Activated CD4-positive, alpha-beta T cell treated with anti-CD3 and anti-CD28 coated beads, Interleukin-2, amount 10 ng/mL, durations not matched to agents 24 days and 14 days (primary cell): ENCODE results near the gene TRIM41. TPM values are rescaled to one million over a fixed set of nuclear protein-coding genes. Genes with fewer than 3 reads are reported as not detected.
"Not testable (repeated sequence)": the region's sequence is repeated elsewhere in the genome, so short reads cannot be mapped to it uniquely, and the experiment has no call there.

Experiments used
- DNase-seq: peaks from one replicate; pipeline ENCODE4 v3.0.0; 2022
- H3K27ac Mint-ChIP-seq: one replicate; pipeline ENCODE4 v1.8.0; 2022; ENCODE audit warnings: mild to moderate bottlenecking, mixed read lengths
- H3K27me3 Mint-ChIP-seq: one replicate; pipeline ENCODE4 v1.8.0; 2022; ENCODE audit warnings: mixed read lengths
- H3K36me3 Mint-ChIP-seq: one replicate; pipeline ENCODE4 v1.8.0; 2022; ENCODE audit warnings: low read depth, mild to moderate bottlenecking, mixed read lengths
- H3K4me1 Mint-ChIP-seq: one replicate; pipeline ENCODE4 v1.8.0; 2021; ENCODE audit warnings: mixed read lengths
- H3K4me3 Mint-ChIP-seq: one replicate; pipeline ENCODE4 v1.8.0; 2022; ENCODE audit warnings: mild to moderate bottlenecking, moderate library complexity, mixed read lengths
- H3K9me3 Mint-ChIP-seq: one replicate; pipeline ENCODE4 v1.8.0; 2021; ENCODE audit warnings: mixed read lengths
- intact Hi-C: fragments of 100-400 bp; cut with micrococcal nuclease; formaldehyde crosslinking; loops from one replicate; pipeline ENCODE4 v1.15.1; 2023
- total RNA-seq: library from RNA; stranded (reverse); gene quantifications from 2 replicates; pipeline ENCODE4 v1.2.3, GENCODE V29; 2022

TRIM41 gene
- total RNA-seq, 1 donor from 2014 or later = 31.6 TPM

- Mint-ChIP-seq H3K36me3 (peaks cover 2% of the 10 kb centered on the region), H3K9me3 (no peaks in the 10 kb centered on the region), H3K4me1 (peaks cover 6% of the 10 kb centered on the region), H3K27ac (no peak overlapping the region), H3K27me3 (peaks cover 29% of the 10 kb centered on the region), H3K4me3 (no peak overlapping the region)
- intact Hi-C loops = no loop called here
- no peak for DNase-seq
Measured at GRCh38 chr5:181198905-181199519, 24.1 kb upstream of the TRIM41 start.

GRCh38 chr5:181199881-181200638 is 23.0 kb upstream of the TRIM41 start:
- DNase-seq = no peak
- H3K4me1 Mint-ChIP-seq = peaks cover 8% of the 10 kb centered on the region
- intact Hi-C loops = no loop called here

GRCh38 chr5:181200816-181201215 is 22.3 kb upstream of the TRIM41 start:
- no peak overlapping the region for H3K4me3 Mint-ChIP-seq

More at GRCh38 chr5:181199881-181200638, 23.0 kb upstream of the TRIM41 start:
- H3K27me3 Mint-ChIP-seq = peaks cover 31% of the 10 kb centered on the region
- H3K4me3 Mint-ChIP-seq = no peak overlapping the region
- peaks cover 3% of the 10 kb centered on the region for H3K36me3 Mint-ChIP-seq
- no peaks in the 10 kb centered on the region for H3K9me3 Mint-ChIP-seq
- no peak overlapping the region for H3K27ac Mint-ChIP-seq

GRCh38 chr5:181203093-181203711 is 19.9 kb upstream of the TRIM41 start:
- peaks cover 47% of the 10 kb centered on the region for H3K27me3 Mint-ChIP-seq
- peaks cover 30% of the 10 kb centered on the region for H3K4me1 Mint-ChIP-seq

More at GRCh38 chr5:181200816-181201215, 22.3 kb upstream of the TRIM41 start:
- no peak for DNase-seq
- Mint-ChIP-seq H3K9me3 (no peaks in the 10 kb centered on the region), H3K36me3 (peaks cover 3% of the 10 kb centered on the region), H3K4me1 (peaks cover 12% of the 10 kb centered on the region), H3K27ac (no peak overlapping the region), H3K27me3 (peaks cover 35% of the 10 kb centered on the region)
- intact Hi-C loops = no loop called here

GRCh38 chr5:181203777-181204112 is 19.3 kb upstream of the TRIM41 start:
- DNase-seq = no peak
- Mint-ChIP-seq H3K9me3 (peaks cover 8% of the 10 kb centered on the region), H3K27me3 (peaks cover 47% of the 10 kb centered on the region), H3K4me3 (peak overlapping the region; percentile 86), H3K36me3 (peaks cover 13% of the 10 kb centered on the region), H3K27ac (peak overlapping the region; percentile 79), H3K4me1 (peaks cover 32% of the 10 kb centered on the region)
- intact Hi-C loops = no loop called here

More at GRCh38 chr5:181203093-181203711, 19.9 kb upstream of the TRIM41 start:
- Mint-ChIP-seq H3K27ac (no peak overlapping the region), H3K4me3 (peak overlapping the region; percentile 86), H3K36me3 (peaks cover 13% of the 10 kb centered on the region), H3K9me3 (peaks cover 8% of the 10 kb centered on the region)
- intact Hi-C loops = no loop called here
- no peak for DNase-seq

GRCh38 chr5:181204113-181204825 is 18.8 kb upstream of the TRIM41 start:
- peak; percentile 75 for DNase-seq
- Mint-ChIP-seq H3K27ac (peak overlapping the region; percentile 79), H3K36me3 (peaks cover 13% of the 10 kb centered on the region), H3K9me3 (peaks cover 8% of the 10 kb centered on the region), H3K27me3 (peaks cover 46% of the 10 kb centered on the region), H3K4me1 (peaks cover 32% of the 10 kb centered on the region), H3K4me3 (peak overlapping the region; percentile 86)
- intact Hi-C loops = no loop called here

- H3K27ac Mint-ChIP-seq = peak within 1 kb of the TSS; percentile 91
- intact Hi-C loops = no loop called here
- DNase-seq = peak; percentile 79
- H3K4me1 Mint-ChIP-seq = peaks cover 32% of the 10 kb centered on the region
- peak within 1 kb of the TSS; percentile 91 for H3K4me3 Mint-ChIP-seq
- peaks cover 13% of the 10 kb centered on the region for H3K36me3 Mint-ChIP-seq
- H3K9me3 Mint-ChIP-seq = peaks cover 8% of the 10 kb centered on the region
- H3K27me3 Mint-ChIP-seq = peaks cover 42% of the 10 kb centered on the region
Measured at GRCh38 chr5:181204826-181205760, 18.0 kb upstream of the TRIM41 start, which contains the start of gene TRIM7. Gene TRIM7, minus strand, starts transcription at chr5:181205196. Its CDS starts 86 bp downstream, at chr5:181205110.

GRCh38 chr5:181205761-181206649 is 17.1 kb upstream of the TRIM41 start:
- Mint-ChIP-seq H3K4me1 (peaks cover 30% of the 10 kb centered on the region), H3K9me3 (peaks cover 8% of the 10 kb centered on the region), H3K4me3 (peak overlapping the region; percentile 91), H3K27me3 (peaks cover 35% of the 10 kb centered on the region), H3K36me3 (peaks cover 13% of the 10 kb centered on the region), H3K27ac (peak overlapping the region; percentile 91)
- DNase-seq = peak; percentile 75
- intact Hi-C loops = loop anchor here (1.0 kb wide), 1 partner anchor 40 kb away; no protein-coding TSS in a partner anchor

- Mint-ChIP-seq H3K36me3 (peaks cover 11% of the 10 kb centered on the region), H3K4me1 (peaks cover 31% of the 10 kb centered on the region), H3K27ac (peak overlapping the region; percentile 91), H3K27me3 (peaks cover 28% of the 10 kb centered on the region), H3K4me3 (peak overlapping the region; percentile 91), H3K9me3 (peaks cover 8% of the 10 kb centered on the region)
- intact Hi-C loops = loop anchor here (1.0 kb wide), 5 partner anchors 11 to 54 kb away; partner anchors contain the start of gene TRIM52
- DNase-seq = peak; percentile 92
Measured at GRCh38 chr5:181207214-181207959, 15.7 kb upstream of the TRIM41 start.

- no peak for DNase-seq
- Mint-ChIP-seq H3K4me1 (peaks cover 33% of the 10 kb centered on the region), H3K27ac (peak overlapping the region; percentile 91), H3K4me3 (peak overlapping the region; percentile 91), H3K36me3 (peaks cover 11% of the 10 kb centered on the region), H3K27me3 (peaks cover 27% of the 10 kb centered on the region), H3K9me3 (peaks cover 8% of the 10 kb centered on the region)
- intact Hi-C loops = loop anchor here (1.0 kb wide), 5 partner anchors 10 to 53 kb away; partner anchors contain the start of gene TRIM52
Measured at GRCh38 chr5:181207960-181208253, 15.2 kb upstream of the TRIM41 start.

- DNase-seq, H3K27ac Mint-ChIP-seq, H3K4me3 Mint-ChIP-seq, H3K9me3 Mint-ChIP-seq, intact Hi-C loops: not testable (repeated sequence)
- H3K4me1 Mint-ChIP-seq = peaks cover 30% of the 10 kb centered on the region
- peaks cover 11% of the 10 kb centered on the region for H3K36me3 Mint-ChIP-seq
- peaks cover 24% of the 10 kb centered on the region for H3K27me3 Mint-ChIP-seq
Measured at GRCh38 chr5:181209006-181209405, 14.1 kb upstream of the TRIM41 start.
